NCI-H2196 treated with DMSO at 0.1 percent for 48 hours (cell line): Measurements from ENCODE around the gene SNRPA.
"Not testable (repeated sequence)": the region's sequence is repeated elsewhere in the genome, so short reads cannot be mapped to it uniquely, and the experiment has no call there.

Experiments
- DNase-seq: peaks from one replicate; lab custom pipeline; 2025; ENCODE audit not compliant: unreplicated experiment; lab: John Stamatoyannopoulos, UW

SNRPA gene

GRCh38 chr19:40776364-40776763, 25.4 kb downstream of the SNRPA start:
- no peak for DNase-seq

GRCh38 chr19:40776932-40777644, 26.1 kb downstream of the SNRPA start:
- peak; percentile 75 for DNase-seq

GRCh38 chr19:40777645-40777936, 26.6 kb downstream of the SNRPA start:
- no peak for DNase-seq

- peak; percentile 99 for DNase-seq
These were observed 27.1 kb downstream of the SNRPA start, which contains the start of gene RAB4B for GRCh38 chr19:40777937-40778705. Gene RAB4B (plus strand): TSS chr19:40778247. CDS start chr19:40778376, 129 bp downstream.

- no peak for DNase-seq
These were observed 27.8 kb downstream of the SNRPA start for GRCh38 chr19:40778706-40779284.

- no peak for DNase-seq
These were observed 29.6 kb downstream of the SNRPA start for GRCh38 chr19:40780582-40780981.

- no peak for DNase-seq
These were observed 30.1 kb downstream of the SNRPA start for GRCh38 chr19:40781140-40781539.

GRCh38 chr19:40783711-40784110, 32.7 kb downstream of the SNRPA start:
- DNase-seq: no peak

- DNase-seq: not testable (repeated sequence)
These were observed 33.1 kb downstream of the SNRPA start for GRCh38 chr19:40784146-40784545.

- DNase-seq: no peak
These were observed 34.5 kb downstream of the SNRPA start for GRCh38 chr19:40785526-40785925.

GRCh38 chr19:40786060-40787037, 35.3 kb downstream of the SNRPA start:
- no peak for DNase-seq

GRCh38 chr19:40791349-40791748, 40.3 kb downstream of the SNRPA start:
- no peak for DNase-seq

GRCh38 chr19:40791996-40792395, 41.0 kb downstream of the SNRPA start:
- no peak for DNase-seq

GRCh38 chr19:40797166-40797962, 46.4 kb downstream of the SNRPA start:
- DNase-seq: no peak

GRCh38 chr19:40797963-40798682, 47.1 kb downstream of the SNRPA start:
- peak; percentile 31 for DNase-seq

- DNase-seq: peak; percentile 97
These were observed 47.9 kb downstream of the SNRPA start, which contains the start of gene EGLN2 for GRCh38 chr19:40798683-40799557. Gene EGLN2 (plus strand): TSS chr19:40799191. CDS start chr19:40800573, 1,382 bp downstream.

GRCh38 chr19:40799558-40800338, 48.7 kb downstream of the SNRPA start:
- no peak for DNase-seq
